ENCODE data around the gene UBALD2.

UBALD2 gene

GRCh38 chr17:76240461-76241203 lies 24.5 kb upstream of the UBALD2 start, which contains the start of gene RNF157:
RNF157 (minus strand) TSS chr17:76240493; CDS start chr17:76240240, 253 bp downstream.
- no peak for DNase-seq
- Histone ChIP-seq H3K4me3 (ENCODE audit: low read depth in 1 of 2, low read length in 2 of 2) (no peak within 1 kb of the TSS), H4K20me1 (ENCODE audit: insufficient read depth, low read length) (no peaks in the 10 kb centered on the region), H3K27me3 (ENCODE audit: insufficient read depth, low read length, poor library complexity) (no peaks in the 10 kb centered on the region), H2AFZ (ENCODE audit: low read depth, low read length) (no peak within 1 kb of the TSS), H3K9ac (ENCODE audit: low read depth, low read length) (no peak within 1 kb of the TSS), H3K4me1 (ENCODE audit: insufficient read depth, low read length) (peaks cover 14% of the 10 kb centered on the region), H3K36me3 (ENCODE audit: insufficient read depth, low read length) (no peaks in the 10 kb centered on the region), H3K79me2 (ENCODE audit: insufficient read depth, low read length) (no peaks in the 10 kb centered on the region), H3K27ac (ENCODE audit: low read length) (no peak within 1 kb of the TSS), H3K4me2 (ENCODE audit: insufficient read depth, low read length) (no peak within 1 kb of the TSS), H3K9me3 (ENCODE audit: insufficient read depth, low read length, severe bottlenecking) (no peaks in the 10 kb centered on the region)
- no peak for ATAC-seq (ENCODE audit: insufficient read depth, low read depth)
- no peak for TF ChIP-seq EZH2 (IDR thresholded peaks at IDR 0.05; ENCODE audit: borderline replicate concordance, low read depth, low read length, severe bottlenecking)
- TF ChIP-seq, protein P1, sequence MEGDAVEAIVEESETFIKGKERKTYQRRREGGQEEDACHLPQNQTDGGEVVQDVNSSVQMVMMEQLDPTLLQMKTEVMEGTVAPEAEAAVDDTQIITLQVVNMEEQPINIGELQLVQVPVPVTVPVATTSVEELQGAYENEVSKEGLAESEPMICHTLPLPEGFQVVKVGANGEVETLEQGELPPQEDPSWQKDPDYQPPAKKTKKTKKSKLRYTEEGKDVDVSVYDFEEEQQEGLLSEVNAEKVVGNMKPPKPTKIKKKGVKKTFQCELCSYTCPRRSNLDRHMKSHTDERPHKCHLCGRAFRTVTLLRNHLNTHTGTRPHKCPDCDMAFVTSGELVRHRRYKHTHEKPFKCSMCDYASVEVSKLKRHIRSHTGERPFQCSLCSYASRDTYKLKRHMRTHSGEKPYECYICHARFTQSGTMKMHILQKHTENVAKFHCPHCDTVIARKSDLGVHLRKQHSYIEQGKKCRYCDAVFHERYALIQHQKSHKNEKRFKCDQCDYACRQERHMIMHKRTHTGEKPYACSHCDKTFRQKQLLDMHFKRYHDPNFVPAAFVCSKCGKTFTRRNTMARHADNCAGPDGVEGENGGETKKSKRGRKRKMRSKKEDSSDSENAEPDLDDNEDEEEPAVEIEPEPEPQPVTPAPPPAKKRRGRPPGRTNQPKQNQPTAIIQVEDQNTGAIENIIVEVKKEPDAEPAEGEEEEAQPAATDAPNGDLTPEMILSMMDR (IDR thresholded peaks at IDR 0.05; ENCODE audit: borderline replicate concordance, extremely low read depth, low read length, poor library complexity, severe bottlenecking) = no peak

- no peaks in the 10 kb centered on the region for H3K79me2 ChIP-seq (ENCODE audit: insufficient read depth, low read length)
- H3K9ac ChIP-seq (ENCODE audit: low read depth, low read length) = no peak overlapping the region
- H3K4me1 ChIP-seq (ENCODE audit: insufficient read depth, low read length) = peaks cover 19% of the 10 kb centered on the region
- no peaks in the 10 kb centered on the region for H3K36me3 ChIP-seq (ENCODE audit: insufficient read depth, low read length)
- no peak overlapping the region for H3K27ac ChIP-seq (ENCODE audit: low read length)
- no peak overlapping the region for H3K4me2 ChIP-seq (ENCODE audit: insufficient read depth, low read length)
- H3K4me3 ChIP-seq (ENCODE audit: low read depth in 1 of 2, low read length in 2 of 2) = no peak overlapping the region
- H3K27me3 ChIP-seq (ENCODE audit: insufficient read depth, low read length, poor library complexity) = no peaks in the 10 kb centered on the region
- H3K9me3 ChIP-seq (ENCODE audit: insufficient read depth, low read length, severe bottlenecking) = no peaks in the 10 kb centered on the region
- DNase-seq (no peak), ATAC-seq (ENCODE audit: insufficient read depth, low read depth) (no peak)
- H4K20me1 ChIP-seq (ENCODE audit: insufficient read depth, low read length) = no peaks in the 10 kb centered on the region
- TF ChIP-seq, protein P1 (IDR thresholded peaks at IDR 0.05; ENCODE audit: borderline replicate concordance, extremely low read depth, low read length, poor library complexity, severe bottlenecking) = no peak
- no peak overlapping the region for H2AFZ ChIP-seq (ENCODE audit: low read depth, low read length)
These were observed 24.0 kb upstream of the UBALD2 start for GRCh38 chr17:76241204-76241538.

DNA sequence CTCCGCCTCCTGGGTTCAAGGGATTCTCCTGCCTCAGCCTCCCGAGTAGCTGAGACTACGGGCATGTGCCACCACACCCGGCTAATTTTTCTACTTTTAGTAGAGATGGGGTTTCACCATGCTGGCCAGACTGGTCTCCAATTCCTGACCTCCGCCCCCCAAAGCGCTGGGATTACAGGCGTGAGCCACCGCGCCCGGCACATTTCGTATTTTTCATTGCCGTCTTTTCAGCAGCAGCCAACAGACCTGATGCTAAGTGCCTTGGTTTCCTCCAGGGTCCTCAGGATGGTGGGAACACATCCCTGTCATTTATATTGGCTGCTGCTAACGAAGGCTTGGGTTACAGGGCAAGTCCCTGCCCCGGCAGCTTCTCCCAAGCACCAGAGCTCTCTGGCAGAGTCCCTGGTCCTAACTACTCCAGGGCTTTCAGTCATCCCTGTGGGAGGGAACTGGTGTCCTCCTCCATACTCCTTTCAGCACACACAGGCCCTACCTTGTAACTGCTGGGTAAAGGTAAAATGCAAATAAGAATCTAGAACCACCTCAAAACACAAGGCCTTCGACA lies 23.4 kb upstream of the UBALD2 start:
- no peak overlapping the region for H3K4me2 ChIP-seq (ENCODE audit: insufficient read depth, low read length)
- no peaks in the 10 kb centered on the region for H3K27me3 ChIP-seq (ENCODE audit: insufficient read depth, low read length, poor library complexity)
- peaks cover 25% of the 10 kb centered on the region for H3K4me1 ChIP-seq (ENCODE audit: insufficient read depth, low read length)
- no peak overlapping the region for H3K27ac ChIP-seq (ENCODE audit: low read length)
- ATAC-seq (ENCODE audit: insufficient read depth, low read depth) (no peak), DNase-seq (no peak)
- H3K9ac ChIP-seq (ENCODE audit: low read depth, low read length) = no peak overlapping the region
- no peaks in the 10 kb centered on the region for H3K9me3 ChIP-seq (ENCODE audit: insufficient read depth, low read length, severe bottlenecking)
- TF ChIP-seq EZH2 (IDR thresholded peaks at IDR 0.05; ENCODE audit: borderline replicate concordance, low read depth, low read length, severe bottlenecking) = no peak
- TF ChIP-seq, protein P1 (IDR thresholded peaks at IDR 0.05; ENCODE audit: borderline replicate concordance, extremely low read depth, low read length, poor library complexity, severe bottlenecking) = no peak
- H3K79me2 ChIP-seq (ENCODE audit: insufficient read depth, low read length) = no peaks in the 10 kb centered on the region
- no peaks in the 10 kb centered on the region for H4K20me1 ChIP-seq (ENCODE audit: insufficient read depth, low read length)
- no peaks in the 10 kb centered on the region for H3K36me3 ChIP-seq (ENCODE audit: insufficient read depth, low read length)
- no peak overlapping the region for H2AFZ ChIP-seq (ENCODE audit: low read depth, low read length)
- H3K4me3 ChIP-seq (ENCODE audit: low read depth in 1 of 2, low read length in 2 of 2) = no peak overlapping the region

Measured in DND-41 (cell line).